H1 (cell line): ENCODE data around the gene MAP3K13. TPM values are rescaled to one million over a fixed set of nuclear protein-coding genes. Genes with fewer than 3 reads are reported as not detected.

ENCODE experiments used
- SP2 ChIP-seq: IDR thresholded peaks from 2 replicates; pipeline ENCODE4 v1.6.1; 2012; ENCODE audit warnings: mild to moderate bottlenecking, low read length, inconsistent platforms
- polyA plus RNA-seq, 7 experiments: library from polyadenylated mRNA; depleted of rRNA in 3 of 7; stranded (reverse) in 5 of 7; unstranded in 2 of 7; fragments of >200 nt in 5 of 7; fragments of 200-250 nt in 2 of 7; gene quantifications; 1 replicate in 5 of 7; 2 replicates in 1 of 7; 4 replicates in 1 of 7; pipeline versions ENCODE4 v1.2.1 to v1.2.3, GENCODE V29; 2011 to 2013; ENCODE audit warnings: missing spikeins in 2 of 7, mixed read lengths in 2 of 7
- total RNA-seq: library from RNA; stranded (reverse); fragmentation: NEBNext Ultra II Directional; extraction: Animal tissue kit (Norgen Biotek cat#: 25700); gene quantifications from 2 replicates; pipeline ENCODE4 v1.2.1, GENCODE V29; 2021
- TF ChIP-seq, protein P1 (sequence below): fragments of 300-600 bp; sonication (generic); IDR thresholded peaks from 2 replicates; pipeline ENCODE4 v1.7.1; 2012; ENCODE audit warnings: low read length, moderate library complexity, mild to moderate bottlenecking, inconsistent platforms; ENCODE audit not compliant: insufficient replicate concordance
- TF ChIP-seq, protein P2 (sequence below): IDR thresholded peaks from 2 replicates; pipeline ENCODE4 v1.6.1; 2012; ENCODE audit warnings: inconsistent platforms

MAP3K13 gene
- total and polyA plus RNA-seq, 2 of the 8 experiments (the other 6 are each of a cell fraction or from before 2014, with no cell fraction given), result 6.8 to 17.9 TPM

DNA sequence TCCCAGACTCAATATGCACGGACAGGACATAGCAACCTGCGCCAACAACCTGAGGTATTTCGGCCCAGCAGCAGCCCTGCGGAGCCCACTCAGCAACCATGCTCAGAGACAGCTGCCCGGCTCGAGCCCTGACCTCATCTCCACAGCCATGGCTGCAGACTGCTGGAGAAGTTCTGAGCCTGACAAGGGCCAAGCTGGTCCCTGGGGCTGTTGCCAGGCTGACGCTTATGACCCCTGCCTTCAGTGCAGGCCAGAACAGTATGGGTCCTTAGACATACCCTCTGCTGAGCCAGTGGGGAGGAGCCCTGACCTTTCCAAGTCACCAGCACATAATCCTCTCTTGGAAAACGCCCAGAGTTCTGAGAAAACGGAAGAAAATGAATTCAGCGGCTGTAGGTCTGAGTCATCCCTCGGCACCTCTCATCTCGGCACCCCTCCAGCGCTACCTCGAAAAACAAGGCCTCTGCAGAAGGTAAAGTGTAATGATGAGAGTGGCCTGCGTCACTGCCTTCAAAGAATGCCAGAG is 110.4 kb downstream of the MAP3K13 start (continued):
- TF ChIP-seq, protein P1, sequence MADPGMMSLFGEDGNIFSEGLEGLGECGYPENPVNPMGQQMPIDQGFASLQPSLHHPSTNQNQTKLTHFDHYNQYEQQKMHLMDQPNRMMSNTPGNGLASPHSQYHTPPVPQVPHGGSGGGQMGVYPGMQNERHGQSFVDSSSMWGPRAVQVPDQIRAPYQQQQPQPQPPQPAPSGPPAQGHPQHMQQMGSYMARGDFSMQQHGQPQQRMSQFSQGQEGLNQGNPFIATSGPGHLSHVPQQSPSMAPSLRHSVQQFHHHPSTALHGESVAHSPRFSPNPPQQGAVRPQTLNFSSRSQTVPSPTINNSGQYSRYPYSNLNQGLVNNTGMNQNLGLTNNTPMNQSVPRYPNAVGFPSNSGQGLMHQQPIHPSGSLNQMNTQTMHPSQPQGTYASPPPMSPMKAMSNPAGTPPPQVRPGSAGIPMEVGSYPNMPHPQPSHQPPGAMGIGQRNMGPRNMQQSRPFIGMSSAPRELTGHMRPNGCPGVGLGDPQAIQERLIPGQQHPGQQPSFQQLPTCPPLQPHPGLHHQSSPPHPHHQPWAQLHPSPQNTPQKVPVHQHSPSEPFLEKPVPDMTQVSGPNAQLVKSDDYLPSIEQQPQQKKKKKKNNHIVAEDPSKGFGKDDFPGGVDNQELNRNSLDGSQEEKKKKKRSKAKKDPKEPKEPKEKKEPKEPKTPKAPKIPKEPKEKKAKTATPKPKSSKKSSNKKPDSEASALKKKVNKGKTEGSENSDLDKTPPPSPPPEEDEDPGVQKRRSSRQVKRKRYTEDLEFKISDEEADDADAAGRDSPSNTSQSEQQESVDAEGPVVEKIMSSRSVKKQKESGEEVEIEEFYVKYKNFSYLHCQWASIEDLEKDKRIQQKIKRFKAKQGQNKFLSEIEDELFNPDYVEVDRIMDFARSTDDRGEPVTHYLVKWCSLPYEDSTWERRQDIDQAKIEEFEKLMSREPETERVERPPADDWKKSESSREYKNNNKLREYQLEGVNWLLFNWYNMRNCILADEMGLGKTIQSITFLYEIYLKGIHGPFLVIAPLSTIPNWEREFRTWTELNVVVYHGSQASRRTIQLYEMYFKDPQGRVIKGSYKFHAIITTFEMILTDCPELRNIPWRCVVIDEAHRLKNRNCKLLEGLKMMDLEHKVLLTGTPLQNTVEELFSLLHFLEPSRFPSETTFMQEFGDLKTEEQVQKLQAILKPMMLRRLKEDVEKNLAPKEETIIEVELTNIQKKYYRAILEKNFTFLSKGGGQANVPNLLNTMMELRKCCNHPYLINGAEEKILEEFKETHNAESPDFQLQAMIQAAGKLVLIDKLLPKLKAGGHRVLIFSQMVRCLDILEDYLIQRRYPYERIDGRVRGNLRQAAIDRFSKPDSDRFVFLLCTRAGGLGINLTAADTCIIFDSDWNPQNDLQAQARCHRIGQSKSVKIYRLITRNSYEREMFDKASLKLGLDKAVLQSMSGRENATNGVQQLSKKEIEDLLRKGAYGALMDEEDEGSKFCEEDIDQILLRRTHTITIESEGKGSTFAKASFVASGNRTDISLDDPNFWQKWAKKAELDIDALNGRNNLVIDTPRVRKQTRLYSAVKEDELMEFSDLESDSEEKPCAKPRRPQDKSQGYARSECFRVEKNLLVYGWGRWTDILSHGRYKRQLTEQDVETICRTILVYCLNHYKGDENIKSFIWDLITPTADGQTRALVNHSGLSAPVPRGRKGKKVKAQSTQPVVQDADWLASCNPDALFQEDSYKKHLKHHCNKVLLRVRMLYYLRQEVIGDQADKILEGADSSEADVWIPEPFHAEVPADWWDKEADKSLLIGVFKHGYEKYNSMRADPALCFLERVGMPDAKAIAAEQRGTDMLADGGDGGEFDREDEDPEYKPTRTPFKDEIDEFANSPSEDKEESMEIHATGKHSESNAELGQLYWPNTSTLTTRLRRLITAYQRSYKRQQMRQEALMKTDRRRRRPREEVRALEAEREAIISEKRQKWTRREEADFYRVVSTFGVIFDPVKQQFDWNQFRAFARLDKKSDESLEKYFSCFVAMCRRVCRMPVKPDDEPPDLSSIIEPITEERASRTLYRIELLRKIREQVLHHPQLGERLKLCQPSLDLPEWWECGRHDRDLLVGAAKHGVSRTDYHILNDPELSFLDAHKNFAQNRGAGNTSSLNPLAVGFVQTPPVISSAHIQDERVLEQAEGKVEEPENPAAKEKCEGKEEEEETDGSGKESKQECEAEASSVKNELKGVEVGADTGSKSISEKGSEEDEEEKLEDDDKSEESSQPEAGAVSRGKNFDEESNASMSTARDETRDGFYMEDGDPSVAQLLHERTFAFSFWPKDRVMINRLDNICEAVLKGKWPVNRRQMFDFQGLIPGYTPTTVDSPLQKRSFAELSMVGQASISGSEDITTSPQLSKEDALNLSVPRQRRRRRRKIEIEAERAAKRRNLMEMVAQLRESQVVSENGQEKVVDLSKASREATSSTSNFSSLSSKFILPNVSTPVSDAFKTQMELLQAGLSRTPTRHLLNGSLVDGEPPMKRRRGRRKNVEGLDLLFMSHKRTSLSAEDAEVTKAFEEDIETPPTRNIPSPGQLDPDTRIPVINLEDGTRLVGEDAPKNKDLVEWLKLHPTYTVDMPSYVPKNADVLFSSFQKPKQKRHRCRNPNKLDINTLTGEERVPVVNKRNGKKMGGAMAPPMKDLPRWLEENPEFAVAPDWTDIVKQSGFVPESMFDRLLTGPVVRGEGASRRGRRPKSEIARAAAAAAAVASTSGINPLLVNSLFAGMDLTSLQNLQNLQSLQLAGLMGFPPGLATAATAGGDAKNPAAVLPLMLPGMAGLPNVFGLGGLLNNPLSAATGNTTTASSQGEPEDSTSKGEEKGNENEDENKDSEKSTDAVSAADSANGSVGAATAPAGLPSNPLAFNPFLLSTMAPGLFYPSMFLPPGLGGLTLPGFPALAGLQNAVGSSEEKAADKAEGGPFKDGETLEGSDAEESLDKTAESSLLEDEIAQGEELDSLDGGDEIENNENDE, result no peak
- TF ChIP-seq, protein P2, sequence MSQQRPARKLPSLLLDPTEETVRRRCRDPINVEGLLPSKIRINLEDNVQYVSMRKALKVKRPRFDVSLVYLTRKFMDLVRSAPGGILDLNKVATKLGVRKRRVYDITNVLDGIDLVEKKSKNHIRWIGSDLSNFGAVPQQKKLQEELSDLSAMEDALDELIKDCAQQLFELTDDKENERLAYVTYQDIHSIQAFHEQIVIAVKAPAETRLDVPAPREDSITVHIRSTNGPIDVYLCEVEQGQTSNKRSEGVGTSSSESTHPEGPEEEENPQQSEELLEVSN, result no peak
- TF ChIP-seq SP2, result no peak
